HG03097 (cell line): ENCODE results near the gene HAAO.
"Not testable (repeated sequence)": the region's sequence is repeated elsewhere in the genome, so short reads cannot be mapped to it uniquely, and the experiment has no call there.

Experiments used
- ATAC-seq: cut with Tn5 transposase; IDR thresholded peaks from one replicate; pipeline ENCODE4 v1.9.1; 2021; ENCODE audit not compliant: unreplicated experiment, low FRiP score

HAAO gene

DNA sequence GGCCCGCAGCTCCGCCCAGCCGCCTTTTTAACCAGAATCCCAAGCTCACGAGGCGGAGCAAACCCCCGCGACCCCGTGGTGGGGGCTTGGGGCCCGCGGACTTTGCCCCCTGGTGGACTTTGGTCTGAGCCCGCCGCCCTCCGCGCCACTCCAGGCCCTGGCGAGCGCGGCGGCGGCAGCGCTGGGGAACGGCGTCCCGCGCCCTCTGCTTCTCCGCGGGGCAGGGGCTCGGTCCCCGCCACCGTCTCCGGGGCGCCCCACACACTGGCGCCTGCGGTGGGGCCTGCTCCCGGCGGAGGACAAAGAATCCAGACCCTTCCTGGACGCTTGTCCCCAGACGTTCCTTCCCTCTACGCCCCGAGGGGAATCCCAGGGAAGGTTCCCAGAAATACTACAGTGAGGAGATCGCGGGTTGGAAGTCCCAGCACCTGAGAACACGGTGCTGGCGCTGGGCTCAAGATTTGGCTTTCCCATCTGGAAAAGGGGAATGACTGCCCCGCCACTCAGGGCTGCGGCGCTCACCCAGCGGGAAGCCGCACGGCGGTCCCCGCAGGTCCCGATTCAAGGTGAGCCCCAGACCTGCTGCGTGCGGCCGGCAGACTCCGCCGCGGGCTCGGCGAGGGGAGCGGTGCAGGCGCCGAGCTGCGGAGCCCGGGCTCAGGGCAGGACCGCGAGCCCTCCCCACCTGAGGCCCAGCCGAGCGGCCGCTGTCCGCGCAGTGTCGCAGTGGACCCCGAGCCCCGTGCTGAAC is at the start of gene HAAO:
Gene HAAO (minus strand): TSS at position 1 of the 751 bp plus-strand sequence. CDS start 47 bp downstream, outside the sequence.
- no peak for ATAC-seq

DNA sequence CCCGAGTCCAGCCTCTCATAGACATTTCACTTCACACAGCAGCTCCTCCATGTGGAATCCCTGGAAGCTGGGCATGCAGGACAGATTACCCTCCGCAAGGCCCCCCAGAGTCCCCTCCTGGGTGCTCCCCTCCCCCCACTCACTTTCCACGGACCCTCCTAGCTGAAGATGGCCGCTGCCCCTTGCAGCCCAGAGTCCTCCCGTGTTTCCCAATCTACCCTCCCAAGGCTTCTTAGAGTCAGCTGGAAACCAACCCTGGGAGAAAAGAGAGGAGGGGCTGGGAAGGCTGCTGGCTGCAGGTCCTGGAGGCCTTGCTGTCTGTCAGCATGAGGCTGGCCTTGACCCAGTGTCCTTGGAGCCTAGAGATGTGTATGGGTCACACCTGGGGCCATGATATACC is 49.0 kb upstream of the HAAO start:
- ATAC-seq, result no peak

DNA sequence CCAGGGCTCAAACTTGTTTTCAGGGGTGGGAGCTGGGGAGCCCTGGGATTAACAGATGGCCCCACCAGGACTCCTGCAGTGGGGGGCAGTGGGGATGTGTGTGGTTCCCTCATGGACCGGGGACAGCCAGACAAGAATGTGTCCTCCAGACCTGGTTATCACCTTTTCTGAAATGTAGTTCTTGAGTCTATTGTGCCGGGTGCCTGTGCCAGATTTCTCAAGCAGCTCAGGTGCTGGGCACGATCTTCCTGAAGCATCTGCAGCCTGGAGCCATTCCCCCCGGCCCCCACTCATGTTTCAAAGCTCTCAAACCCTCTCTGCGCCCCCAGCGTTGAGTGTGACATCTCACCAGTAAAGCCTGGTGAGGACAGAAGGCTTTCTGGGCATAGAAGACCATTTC is 48.4 kb upstream of the HAAO start:
- no peak for ATAC-seq

DNA sequence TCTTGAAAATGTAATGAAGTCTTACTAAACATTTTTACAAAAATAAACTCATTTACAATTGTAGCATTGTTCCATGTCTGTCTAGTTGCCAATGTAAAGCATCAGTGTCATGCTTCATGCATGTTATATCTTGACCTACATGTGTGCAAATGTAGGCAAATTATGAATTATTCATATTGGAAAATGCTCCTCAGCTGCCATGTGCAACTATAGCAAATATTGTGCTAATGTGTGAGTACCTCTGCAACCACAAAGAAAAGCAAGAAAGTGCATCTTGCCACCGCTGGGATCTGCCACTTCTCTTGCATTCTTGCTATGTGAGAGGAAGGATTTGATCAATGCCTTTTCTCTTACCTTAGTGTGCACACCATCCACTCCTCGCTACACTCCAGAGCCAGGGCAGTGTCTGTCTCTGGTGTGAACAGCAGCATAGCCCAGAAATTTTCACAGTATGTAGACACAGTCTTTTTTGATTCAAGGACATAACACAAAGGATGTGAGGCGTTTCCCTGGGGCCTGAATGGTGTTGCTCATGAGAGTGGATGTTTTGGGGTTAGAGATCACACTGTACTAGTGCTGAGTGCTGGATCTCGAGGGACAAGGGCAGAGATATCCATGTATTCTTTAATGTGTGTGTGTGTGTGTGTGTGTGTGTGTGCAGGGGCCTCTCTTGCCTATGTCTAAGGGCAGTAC is 47.6 kb upstream of the HAAO start:
- no peak for ATAC-seq

DNA sequence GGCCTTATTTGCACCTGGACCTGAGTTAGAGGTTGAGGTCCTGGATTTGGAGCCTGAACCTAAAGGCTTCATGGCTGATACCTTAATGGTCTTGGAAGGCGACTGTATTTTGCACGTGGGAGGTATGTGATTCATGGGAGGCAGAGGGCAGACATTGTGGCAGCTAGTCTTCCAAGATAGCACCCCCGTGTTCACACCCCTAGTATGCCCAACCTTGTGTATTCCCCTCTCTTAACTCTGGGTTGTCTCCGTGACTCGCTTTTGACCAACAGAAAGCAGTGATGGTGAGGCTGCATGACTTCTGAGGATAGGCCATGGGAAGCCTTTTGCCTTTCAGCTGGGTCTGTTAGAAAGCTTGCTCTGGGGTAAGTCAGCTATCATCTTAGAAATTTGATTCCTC is 45.8 kb upstream of the HAAO start:
- ATAC-seq, result no peak

DNA sequence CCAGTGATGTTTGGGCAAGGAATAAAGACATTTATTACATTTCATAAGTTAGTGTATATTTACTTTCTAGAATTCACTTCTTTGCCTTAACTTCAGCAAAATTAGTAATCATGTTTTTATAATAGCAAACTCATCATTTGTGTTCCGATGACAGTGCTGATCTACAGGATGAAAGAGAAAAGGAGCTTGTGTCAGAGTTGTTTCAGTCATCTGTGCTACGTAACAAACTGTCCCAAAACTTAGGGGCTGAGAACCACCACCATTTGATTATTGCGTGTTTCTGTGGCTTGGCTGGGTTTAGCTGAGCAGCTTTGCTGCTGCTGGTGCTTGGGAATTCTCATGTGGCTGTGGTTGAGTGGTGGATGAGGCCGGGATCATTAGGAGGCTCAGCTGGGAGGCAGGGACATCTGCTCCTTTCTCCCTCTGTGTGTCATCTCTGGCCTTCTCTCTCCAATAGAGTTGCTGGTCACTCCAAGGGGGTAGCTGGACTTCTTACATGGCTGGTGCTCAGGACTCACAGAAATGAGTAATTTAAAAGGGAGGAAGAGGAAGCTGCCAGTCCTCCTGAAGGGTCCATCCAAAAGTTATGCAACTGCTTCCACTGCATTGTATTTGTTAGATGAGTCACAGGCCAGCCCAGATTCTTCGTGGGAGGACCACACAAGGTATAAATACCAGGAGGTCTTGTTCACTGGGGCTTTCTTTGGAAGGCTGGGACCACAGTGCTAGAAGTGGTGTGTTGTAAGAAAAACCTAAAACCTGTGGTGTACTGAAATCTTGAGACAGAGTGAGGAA is 43.4 kb upstream of the HAAO start:
- ATAC-seq, result no peak

DNA sequence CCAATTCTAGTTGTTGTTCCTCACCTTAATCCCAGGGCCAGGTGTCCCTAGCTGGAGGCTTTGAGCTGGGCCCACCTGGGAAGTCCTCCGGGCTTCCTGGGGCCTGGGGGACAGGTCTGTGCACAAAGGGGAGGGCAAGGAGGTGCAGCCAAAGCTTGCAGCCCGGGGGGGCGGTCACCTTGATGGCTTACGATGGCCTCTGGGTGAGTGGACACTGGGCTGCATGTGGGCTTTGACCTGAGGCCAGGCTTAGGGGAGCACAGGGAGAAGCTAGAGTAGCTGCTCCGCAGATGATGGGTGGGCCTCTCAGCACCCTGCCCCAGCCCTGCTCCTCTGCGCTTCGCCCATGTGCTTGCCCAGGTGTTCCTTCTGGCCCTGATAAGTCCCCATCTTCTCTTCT is 41.8 kb upstream of the HAAO start:
- no peak for ATAC-seq

DNA sequence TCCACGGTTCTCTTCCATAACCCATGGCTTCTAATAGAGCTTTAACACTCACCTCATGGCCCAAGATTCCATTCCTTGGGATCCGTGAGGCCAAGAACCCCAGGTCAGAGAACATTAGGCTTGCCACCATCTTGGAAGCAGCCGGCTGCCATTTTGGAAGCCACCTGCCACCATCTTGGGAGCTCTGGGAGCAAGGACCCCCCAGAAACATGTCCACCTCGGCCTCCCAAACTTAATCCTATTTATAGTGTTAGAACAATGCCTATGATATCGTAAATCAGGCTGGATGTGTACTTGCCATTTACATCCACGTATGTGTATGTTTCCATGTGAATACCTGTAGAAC is 39.9 kb upstream of the HAAO start:
- no peak for ATAC-seq

DNA sequence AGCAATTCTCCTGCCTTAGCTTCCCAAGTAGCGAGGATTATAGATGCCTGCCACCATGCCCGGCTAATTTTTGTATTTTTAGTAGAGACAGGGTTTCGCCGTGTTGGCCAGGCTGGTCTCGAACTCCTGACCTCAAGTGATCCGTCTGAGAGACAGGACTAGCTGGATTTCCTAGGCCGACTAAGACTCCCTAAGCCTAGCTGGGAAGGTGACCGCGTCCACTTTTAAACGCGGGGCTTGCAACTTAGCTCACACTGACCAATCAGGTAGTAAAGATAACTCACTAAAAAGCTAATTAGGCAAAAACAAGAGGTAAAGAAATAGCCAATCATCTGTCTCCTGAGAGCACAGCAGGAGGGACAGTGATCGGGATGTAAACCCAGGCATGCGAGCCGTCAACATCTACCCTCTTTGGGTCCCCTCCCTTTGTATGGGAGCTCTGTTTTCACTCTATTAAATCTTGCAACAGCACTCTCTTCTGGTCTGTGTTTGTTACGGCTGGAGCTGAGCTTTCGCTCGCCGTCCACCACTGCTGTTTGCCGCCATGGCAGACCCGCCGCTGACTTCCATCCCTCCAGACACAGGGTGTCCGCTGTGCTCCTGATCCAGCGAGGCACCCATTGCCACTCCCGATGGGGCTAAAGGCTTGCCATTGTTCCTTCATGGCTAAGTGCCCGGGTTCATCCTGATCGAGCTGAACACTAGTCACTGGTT is 39.3 kb upstream of the HAAO start:
- not testable (repeated sequence) for ATAC-seq

DNA sequence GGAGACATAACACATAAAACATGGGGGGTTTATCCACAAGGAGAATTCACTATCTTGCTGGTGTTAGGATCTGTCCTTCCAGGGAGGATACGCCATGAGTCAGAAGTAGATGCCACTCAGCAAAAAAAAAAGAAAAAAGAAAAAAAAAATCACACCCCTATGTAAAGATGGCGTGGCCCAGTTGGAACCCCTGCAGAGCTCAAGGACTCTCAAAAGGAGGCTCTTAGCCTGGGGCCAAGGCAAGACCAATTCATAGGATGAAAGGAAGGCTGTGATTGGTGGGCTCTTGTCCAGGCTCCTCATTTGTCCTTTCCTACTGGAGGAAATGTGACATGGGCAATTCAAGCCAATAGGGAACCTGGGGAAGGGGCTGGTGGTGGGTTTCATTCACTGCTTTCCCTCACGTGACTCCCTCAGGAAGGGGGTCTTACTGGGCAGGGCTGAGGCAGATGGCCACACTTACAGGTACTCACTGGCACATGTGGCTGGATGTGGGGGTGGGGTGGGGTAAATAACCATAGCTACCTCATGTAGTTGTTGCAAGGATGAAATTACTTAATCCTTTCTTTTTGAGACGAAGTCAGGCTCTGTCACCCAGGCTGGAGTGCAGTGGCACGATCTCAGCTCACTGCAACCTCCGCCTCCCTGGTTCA is 38.7 kb upstream of the HAAO start:
- ATAC-seq, result no peak

DNA sequence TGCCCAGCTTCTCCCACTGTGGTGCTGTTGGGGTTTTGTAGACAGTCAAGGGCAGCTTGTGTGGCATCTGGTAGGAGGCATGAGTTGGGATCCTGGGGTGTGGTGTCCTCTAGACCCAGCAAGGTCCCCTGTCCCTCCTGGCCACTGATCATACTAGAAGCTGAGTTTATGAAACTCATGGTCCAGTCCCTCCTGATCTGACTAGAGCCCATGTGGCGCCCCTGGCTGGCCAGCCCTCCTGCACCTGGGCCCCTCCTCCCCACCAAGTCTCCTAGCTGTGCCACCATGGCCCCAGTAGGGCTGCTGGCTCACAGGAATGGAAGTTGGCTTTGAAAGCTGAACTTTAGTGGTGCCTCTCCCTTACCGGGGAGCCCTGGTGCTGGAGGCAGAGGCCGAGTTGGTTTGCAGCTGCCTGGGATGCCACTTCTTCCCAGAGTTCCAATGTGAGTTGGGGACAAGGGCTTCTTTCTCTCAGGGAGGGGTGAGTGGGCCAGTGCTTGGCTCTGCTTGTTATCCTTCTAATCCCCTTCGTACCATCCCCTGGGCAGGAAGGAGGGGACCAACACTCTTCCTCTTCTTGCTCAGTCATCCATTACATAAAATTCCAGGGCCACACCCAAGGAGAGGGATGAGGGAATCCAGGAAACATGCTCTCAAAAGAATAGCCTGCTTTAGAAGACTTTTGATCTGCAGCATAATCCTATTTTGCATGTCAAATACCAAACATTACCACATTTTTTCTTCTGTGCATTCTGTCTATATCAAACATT is 37.5 kb upstream of the HAAO start:
- no peak for ATAC-seq

DNA sequence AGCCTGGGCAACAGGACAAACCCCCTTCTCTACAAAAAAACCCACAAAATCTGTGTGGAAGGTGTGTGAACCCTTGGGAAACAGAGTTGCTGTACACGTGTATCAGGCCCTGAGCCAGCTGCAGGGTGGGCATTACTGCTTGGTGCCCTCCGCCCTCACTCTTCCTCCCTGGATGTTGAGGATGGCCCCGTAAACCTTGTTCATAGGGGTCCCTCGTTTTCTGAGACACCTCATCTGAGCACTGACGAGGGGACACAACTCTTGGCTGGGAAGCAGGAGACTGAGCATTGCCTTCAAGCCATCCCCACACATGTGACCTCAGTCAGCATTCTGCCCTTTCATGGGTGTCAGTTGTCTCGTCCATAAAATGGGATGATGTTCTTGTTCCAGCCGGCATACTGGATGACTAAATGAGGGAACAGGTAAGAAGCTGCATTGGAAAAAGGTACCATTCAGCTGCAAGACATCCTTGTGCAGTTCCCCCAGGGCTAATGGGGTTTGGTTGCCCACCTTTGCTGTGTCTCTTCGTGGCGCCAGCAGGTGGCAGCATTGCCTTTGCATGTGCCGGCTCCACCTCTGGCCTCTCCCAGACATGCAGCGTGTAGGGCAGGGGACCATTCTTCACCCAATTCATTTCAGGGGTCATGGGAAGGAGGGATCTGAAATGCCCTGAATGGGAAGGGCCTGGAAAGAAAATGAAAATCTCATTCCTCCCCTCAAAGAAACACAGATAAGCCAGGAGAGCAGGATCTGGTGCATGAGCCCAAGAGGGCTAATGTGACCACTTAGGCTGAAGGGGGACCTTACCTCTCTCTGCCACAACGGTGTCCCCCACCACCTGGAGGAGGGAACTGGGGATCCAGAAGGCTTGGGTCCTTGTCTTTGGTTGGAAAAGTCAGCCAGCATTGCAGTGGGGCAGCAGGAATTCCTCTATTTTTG is 36.4 kb upstream of the HAAO start:
- ATAC-seq, result no peak

DNA sequence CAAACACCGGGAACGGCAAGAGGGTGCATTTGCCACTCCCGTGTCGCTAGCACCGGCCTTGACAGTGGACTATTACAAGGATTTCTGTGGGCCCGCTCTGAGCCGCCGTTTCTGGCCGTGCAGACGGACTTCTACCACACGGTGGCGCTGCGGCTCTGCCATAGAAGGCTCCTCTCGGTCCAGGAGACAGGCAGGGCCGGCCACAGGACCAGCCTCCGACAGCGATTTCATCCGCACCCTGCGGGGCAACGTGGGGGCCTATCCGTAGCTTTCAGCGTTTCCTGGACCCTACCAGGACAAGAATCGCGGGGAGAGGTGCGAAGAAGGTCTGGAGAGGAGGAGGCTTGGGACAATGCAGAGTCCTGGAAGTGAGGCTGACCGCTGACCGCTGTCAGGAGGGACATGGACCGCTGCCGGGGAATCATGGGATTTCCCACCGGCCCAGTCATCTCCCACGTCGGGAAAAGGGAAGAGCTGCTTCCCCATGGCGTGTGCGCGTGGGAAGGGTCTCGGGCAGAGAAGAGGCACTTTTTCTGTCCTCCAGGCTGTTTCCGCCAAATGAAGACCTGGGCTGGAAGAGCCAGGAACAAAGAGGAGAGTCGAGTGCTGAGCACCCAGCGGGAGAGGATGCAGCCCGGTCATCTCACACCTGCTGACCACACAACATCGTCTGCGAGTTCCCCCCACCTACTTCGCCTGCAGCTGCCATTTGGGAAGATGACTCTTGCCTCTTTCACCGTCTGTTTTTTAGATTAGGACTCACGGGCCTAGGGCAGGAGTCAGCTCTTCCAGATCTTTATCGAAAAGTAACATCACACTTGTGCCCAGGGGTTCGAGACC is 35.5 kb upstream of the HAAO start:
- ATAC-seq, result no peak

DNA sequence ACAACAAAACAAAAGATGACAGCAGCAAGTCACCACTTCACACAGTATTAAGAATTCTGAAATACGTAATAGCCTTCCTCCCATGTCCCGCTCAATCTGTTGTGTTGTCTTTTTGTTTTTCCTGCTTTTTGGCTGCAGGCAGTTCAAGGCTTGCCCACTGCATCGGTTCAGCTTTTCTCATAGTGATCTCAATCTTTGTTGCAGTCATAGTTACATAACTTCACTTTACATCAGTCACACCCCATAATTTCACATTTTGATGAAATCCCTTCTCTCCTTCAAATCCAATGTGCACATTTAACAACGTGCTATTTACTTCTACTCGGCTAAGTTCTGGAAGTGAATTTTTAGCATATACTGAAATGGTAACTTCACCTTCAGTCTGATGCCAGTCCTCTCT is 33.8 kb upstream of the HAAO start:
- ATAC-seq, result no peak

DNA sequence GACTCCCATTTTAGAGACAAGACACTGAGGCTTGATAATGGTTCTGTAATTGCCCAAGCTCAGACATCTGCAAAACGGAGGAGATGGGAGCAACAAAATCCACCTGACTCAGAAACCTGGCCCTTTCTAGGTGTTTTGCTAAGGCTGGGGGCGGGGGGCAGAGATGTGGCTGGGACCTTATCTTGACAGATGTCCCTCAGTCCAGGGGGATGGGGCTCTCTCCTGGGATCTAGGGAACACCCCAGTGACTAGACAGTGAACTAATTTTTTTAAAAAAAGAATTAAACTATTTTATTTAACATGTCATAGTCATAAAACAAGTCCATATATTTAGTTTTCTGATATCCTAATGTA is 32.0 kb upstream of the HAAO start:
- no peak for ATAC-seq

DNA sequence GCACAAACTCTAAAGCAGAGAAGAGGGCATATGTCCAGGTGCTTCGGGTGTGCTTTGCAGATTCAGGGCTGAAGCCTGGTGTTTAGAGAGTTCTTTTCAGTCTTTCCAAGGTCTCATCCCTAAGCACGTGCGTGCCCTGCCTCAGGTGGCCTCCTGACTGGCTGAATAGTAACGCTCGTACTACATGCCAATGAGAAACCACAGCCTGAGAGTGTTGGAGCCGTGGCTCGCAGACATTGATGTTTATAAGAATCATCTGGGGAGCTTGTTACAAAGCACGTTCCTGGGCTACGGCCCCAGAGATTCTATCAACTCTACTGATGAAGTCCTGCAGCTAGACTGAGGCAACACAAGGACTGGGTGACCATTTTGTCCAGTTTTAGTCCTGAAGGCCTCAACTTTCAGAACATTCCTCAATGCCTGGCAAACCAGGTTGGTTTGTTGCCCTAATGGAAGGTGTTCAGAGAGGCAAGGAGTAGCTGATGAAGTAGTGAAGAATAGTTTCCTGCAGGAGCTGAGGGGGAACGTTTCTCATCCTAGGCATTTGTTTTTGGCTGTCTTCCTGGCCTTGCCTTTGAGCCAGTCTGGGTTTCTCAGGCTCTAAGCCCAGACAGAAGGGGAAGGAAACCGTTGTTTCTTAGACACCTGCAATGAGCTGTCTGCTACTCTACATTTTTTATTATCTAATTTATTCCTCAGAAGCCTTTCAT is 31.5 kb upstream of the HAAO start:
- ATAC-seq, result no peak

DNA sequence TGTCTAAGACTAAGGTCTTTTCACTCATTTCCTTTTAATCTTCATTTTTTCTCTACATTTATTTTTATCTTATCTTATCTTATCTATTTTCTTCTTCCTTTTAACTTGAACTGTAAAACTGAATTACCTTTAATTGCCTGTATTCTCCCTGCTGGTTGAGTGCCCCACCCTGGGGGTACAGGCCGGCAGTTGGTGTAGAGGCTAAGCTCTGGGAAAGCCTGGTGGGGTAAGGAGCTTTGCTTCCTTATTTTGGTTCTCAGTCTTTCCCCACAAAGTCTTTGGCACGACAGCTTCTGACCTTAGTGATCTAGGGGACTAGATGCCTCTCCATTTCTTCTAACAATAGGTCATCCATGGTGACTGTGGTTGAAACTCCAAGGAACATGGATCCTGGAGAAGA is 26.8 kb upstream of the HAAO start:
- no peak for ATAC-seq
